HG03060 (cell line): Measurements from ENCODE around the gene DIAPH3.

ENCODE experiments used
- ATAC-seq: cut with Tn5 transposase; IDR thresholded peaks from one replicate; pipeline ENCODE4 v1.9.1; 2021; ENCODE audit warnings: low read depth, moderate number of reproducible peaks; ENCODE audit not compliant: unreplicated experiment

The DIAPH3 gene

DNA sequence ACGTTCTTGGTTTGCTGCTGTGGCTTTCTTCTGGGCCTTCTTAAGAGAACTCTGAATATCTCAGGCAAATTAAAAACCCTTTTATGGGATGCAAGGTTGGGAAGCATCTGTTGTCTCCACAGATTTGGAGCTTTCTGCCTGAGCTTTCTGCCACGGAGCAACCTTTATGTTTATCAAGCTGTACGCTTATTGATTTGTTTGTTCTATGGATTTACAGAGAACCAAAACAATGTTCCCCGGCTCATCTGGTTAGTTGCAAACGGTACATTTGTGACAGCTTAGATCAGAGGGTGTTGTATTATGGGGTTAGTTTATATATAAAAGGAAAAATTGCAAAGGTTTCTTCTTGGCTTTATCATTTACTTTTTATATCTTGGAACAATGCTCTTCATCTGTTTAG is 479.6 kb downstream of the DIAPH3 start:
- ATAC-seq: no peak

DNA sequence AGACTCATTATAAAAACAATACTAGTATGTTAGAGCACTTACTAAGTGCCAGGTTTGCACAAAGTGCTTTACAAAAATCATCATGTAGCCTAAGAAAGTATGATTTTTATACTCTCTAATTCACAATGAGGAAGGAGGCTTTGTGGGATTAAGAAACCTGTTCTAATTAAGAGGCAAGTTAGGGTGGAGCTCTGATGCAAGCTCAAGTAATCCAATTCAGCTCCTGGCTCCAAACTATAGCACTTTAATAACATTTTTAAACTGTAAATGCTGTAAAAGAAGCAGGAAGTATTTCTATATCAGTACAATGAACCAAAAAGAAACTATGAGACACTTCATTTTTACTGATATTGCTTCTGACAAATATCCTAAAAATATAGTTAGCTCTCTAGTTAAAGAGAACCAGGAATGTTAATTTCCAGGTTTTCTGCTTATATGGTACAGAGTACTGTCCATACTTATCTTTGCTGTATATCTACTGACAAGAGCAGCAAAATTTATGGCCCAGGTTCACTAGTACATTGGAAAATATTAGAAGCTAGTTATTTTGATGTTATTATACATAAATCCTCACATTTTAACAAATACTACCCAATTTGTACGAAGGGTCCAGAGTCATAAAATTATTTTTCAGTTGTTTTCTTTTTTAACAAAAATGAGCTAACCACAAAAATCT is 482.0 kb downstream of the DIAPH3 start:
- ATAC-seq: no peak

DNA sequence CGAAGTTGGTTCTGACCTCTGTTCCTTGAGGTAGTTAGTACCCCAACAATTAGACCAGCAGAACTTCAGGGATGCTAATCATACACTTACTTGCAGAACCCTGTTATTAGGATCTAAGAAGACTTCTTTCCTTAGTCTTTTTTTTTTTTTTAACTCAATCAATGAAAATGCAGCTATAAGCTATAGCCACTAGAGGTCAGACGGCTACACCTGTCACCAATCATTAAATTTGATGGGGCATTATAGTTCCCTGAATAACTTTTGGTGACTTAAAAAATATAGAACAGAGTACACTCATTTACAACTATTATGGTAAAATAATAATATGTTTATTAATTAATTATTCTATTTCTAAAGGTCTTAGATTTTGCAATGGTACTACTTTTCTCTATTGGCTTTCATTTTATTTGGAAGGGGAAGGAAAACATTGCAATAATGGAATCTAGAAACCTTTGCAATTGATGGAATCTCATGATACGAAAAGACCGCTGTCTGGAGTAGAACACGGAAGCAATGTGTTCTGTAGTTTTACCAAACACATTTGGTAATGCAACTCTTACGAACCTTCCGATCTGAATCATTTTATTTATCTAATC is 483.2 kb downstream of the DIAPH3 start:
- ATAC-seq: no peak

DNA sequence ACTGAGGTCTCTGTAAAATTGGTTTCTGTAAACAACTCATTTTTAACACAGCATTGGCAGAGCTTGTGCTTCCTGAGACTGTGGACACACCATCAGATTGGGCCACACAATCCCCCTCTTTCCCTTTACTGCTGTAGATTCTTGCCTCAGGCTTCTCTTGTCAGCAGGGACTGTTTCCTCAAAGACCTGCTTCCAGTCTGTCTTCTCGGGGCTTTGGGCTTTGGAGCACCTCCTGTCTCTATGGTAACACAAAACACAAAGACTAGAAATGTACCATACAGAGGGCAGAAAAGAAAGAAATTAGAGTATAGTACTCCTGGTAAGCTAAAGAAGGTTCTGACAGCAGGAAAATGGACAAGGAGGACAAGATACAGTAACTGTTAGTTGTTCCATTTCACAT is 484.5 kb downstream of the DIAPH3 start:
- ATAC-seq: no peak

DNA sequence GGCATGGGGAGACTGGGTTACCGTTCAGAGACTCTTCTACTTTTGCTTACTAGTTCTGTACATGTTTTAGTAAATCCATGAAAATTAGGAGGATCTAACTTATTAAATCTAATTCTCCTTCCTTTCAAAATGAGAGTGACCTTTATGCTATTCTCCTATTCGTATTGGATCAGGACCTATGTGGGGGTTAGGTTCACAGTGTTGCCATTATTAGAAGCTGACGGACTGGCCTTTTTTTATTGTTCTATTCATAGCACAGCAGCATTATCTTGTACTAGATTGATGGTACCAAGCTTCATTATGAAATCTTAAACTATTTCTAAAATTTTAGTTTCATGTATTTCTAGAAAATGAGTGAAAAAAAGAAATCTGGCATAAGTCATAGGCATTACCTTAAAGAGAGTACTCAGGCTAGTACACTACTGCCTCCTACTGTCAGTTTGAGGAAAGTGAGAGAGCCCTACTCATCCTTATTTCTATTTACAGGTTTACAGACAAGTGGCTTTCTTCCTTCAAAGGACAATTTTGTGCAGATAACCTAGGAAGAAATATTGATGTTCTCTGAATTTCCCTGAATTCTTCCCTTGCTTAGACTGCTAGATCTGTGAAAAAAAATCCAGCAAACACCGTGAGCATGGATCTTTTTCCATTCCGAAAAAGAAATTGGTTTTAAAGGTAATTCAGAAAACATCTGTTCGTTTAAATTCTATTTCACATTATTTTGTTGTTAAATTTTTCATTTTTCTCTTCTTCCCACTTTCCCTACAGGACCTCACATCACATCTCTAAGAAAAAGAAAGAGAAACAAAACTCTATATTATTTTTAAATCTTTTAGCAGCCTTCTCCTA is 485.5 kb downstream of the DIAPH3 start:
- no peak for ATAC-seq

DNA sequence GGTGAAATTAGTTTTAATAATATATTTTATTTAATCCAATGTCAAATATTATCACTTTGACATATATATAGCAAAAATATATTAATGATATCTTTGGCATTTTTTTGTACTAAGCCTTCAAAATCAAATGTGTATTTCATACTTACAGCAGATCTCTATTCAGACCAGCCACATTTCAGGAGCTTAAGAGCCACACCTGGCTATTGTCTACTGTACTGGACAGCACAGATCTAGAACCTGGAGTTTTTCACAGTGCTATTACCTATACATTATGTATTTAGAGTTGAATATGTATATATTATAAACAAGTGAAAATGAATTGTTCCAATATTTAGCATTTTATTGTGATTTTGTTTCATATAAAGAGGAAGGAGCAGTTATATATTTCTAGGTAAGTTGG is 486.3 kb downstream of the DIAPH3 start:
- ATAC-seq: no peak

DNA sequence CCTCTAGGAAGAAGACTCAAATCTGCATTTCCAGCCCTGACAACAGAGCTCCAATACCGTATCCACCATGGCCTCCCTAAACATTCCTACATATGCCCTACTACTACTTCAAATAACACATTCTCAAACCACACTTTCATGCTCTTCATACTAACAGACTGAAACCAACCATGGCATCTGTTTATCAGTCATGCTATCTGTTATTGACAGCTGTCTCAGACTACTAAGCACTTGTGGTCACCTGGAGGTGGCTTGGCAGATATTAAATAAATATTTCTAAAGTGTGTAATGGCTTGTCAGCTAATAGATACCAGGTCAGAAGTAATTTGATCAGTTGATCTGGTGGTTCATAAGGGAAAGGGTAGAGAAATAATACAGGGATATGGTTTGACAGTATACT is 489.1 kb downstream of the DIAPH3 start:
- no peak for ATAC-seq

DNA sequence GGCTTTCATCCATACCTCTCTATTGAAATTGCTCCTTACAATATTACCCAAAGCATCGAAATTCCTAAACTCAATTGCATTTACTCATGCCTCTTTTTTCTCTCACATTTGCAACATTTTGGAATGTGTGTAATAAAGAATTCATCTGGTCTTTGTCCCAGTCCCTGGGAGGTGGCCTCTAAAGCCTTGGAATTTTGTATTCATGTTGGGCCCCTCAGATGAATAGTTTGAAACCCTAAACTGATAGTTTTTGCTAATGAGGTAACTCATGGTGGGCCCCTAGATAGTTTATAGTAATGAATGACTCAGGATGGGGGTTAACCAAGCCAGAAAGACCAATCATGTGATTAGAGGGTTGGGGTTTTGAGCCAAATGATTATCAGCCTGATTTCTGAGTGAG is 490.4 kb downstream of the DIAPH3 start:
- ATAC-seq: no peak

DNA sequence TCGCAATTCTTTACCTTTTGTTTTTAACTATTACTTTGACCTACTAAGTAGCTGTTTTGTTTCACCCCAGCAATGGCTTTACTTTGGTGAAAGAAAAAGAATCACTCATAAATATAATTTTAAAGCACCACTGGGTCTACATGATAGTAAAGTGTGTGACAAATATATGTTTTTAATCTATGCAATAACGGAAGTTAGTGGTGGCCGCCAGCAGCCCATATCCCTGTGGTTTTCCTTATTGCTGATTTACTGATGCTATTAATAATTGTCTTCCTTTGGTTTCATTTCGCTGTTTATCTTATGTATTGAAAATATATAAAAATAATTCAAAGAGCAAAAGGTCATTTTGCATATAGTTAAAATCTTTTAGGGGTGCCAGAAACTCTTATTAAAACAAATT is 491.3 kb downstream of the DIAPH3 start:
- ATAC-seq: no peak

DNA sequence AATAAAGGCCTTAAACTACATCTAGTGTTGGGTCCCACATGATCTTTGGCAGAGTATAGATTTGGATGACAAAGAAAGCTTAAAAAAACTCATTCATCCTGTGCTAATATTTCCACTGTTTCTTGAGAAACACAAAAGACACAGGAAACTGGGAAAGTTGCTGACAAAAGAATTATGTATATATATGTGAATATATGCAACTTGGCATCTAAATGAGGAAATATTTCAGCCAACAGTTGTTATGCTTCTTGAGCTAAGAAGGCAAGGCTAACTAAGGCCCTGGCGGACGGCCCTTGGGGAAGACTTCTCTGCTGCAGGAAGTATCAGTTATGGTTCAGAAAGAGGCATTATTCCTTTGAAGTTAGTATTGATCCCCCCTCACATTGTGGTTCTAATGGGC is 491.8 kb downstream of the DIAPH3 start:
- ATAC-seq: no peak

DNA sequence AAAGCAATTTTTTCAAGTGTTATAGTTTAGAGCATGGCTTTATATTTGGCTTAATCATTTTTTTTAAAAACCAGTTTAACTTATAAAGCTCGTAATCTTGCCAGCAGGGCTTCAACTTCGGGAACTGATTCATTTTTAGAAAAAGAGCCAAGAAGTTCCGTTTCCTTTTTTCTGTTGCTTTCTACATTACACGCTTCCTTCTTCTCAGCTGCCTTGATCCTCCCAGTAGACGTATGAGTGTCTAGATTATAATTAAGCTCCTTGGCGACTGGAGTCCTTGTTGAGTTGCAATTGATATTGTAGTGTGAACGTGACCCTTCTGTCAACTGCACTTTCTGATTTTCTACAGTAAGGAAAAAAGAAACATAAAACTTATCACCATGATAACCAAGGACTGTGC is 497.2 kb downstream of the DIAPH3 start:
- ATAC-seq: no peak

DNA sequence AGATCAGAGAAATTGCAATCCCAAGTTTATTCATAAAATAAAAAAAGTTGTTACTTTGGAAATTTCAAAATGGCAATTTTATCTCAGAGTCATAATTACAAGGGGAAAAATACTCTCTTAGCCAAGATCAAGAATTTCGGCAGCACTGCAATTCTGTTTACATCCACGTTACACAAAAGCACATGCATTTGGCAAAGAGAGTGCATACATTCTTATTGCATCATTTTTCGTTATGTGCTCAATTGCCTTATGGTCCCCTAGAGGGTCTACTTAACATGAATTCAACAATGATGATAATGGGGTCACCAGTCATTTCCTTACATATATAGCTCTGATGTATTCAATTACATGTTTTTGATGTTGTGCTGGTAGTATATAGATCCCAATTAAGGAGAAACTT is 498.0 kb downstream of the DIAPH3 start:
- ATAC-seq: no peak

DNA sequence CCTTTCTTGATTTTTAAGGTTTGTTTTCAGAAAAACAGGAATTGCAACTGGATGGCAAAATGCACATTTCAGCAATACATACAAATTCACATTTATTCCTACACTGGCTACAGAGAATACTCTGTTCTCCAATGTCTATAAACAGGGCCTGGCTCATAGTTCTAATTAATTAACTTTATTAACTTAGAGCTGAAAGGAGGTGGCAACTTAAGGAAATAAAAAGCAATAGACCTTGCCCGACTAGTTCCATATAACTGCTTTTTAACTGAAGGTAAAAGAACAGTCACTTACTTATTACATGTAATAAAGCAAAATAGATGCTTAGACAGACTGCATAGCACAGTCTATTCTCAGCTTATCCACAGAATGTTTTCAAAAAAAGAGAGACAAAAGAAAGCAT is 498.5 kb downstream of the DIAPH3 start:
- ATAC-seq: no peak

DNA sequence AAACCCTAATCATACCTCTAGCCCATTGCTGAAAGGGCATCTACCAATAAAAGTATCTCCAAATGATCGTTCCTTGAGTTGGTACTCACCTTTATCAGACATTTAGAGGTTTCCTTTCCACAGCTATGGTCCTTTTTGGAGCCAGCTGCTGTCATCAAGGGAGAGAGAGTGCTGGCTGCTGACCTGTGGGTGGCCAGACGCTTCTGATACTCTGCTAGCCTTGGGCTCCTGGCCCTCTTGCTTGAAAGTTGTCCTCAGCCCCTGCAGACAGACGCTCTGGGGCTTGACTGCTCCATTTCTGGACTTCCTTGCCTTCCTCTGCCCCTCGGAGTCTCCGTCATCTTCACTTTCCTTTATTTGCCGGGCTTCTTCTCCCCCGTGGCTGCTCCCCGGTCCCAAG is 499.1 kb downstream of the DIAPH3 start:
- no peak for ATAC-seq

DNA sequence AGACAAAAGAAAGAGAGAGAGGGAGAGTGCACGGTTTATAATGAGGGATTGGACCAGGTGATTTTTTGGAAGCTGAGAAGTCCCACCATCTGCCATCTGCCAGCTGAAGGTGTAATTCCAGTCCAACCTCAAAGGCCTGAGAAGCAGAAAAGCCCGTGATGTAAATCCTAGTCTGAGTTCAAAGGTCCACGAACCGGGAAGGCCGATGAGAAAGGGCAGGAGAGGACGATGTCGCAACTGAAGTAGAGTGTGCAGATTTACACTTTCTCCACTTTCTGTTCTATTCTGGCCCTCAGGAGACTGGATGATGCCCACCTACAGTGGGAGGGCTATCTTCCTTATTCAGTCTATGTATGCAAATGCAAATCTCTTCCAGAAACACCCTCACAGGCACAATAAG is 500.0 kb downstream of the DIAPH3 start:
- ATAC-seq: no peak

DNA sequence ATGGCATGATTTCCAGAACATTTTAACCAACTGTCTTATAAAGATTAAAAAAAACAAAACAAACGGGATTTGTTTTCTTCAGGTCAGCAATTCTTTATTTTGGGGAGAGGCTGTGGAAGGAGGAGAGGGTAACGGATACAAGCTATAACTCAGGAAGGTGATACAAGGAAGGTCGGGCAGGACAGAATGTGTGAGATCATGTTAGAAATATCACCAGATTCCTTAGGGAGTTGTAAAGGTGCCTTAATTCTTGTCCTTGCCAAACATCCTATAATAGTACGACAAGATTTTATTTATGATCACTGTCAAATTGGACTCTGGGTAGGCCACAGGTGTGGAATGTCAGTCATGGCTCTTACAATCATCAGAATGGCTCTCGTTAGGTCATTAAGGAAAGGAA is 503.1 kb downstream of the DIAPH3 start:
- ATAC-seq: no peak

DNA sequence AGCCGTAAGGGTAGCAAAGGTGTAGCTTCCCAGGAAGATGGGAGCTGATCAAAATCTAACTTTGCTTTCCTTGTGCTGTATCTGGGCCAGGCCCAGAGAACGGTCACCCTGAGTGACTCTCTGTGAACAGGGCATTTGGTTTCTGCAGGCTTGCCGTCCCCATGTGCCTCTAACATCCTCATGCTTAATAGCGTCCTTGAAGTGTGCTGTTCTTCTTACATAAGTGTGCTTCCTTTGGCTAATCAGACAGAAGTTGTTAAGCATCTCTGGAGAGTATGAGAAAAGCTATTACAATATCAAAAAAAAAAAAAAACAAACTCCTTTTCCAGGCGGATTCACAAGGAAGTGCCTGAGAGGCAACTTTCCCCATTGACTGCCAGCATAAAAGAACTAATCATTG is 503.7 kb downstream of the DIAPH3 start:
- ATAC-seq: no peak

DNA sequence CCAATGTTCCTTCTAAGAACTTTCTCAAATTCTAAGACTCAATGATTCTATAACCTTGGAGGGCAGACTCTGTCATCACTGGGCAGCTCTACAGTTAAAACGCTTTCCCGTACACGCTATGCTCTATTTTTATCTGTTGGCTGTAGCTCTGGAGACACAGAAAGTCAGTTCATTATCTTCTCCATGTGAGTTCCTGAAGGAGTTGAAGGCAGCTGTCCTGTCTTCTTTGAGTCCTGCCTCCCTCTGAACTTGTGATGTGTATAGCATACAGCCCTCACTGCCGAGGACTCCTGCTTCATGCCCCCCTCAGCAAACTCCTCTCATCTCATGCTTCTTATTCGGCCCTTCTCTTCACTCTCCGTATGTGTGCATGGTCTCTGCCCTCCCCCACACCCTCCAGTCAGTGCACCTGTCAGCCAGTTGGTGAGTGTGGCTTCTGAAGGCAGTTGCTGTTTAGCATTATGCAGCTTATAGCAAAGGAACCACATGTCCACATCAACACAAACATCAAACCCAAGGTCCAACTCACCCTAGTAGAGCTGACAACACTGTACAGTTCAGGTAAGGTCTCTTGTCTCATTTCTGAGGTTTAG is 504.9 kb downstream of the DIAPH3 start:
- no peak for ATAC-seq

DNA sequence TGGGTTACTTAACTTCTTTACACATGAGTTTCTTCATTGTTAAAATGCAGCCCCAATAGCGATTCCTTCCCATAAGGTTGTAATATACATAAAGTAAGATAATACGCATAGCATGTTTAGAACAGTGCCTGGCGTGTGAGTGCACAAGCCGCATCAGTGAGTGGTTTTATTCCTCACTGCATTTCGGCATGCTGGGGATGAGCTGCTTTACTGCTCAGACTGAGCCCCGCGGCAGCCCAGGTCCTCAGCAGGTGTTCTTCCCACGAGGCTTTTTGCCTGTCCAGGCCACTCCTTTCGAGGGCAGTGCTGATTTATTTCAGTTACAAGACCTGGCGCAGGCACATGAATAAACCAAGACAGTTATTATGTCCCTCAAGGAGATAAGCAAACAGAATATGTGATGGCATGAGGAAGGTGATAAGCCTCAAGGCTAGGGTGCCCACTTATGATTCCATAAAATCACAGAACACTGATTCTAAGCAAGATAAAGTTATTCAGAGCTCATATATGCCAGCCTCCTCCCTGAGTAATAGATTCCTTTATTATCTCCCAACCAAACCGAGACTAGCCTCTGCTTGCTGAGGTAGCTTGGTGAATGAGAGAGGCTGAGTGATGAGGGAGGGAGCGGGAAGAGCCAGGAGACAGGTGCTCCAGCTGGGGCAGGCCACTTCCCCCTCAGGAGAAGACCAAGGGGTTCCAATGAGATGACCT is 505.5 kb downstream of the DIAPH3 start:
- no peak for ATAC-seq

DNA sequence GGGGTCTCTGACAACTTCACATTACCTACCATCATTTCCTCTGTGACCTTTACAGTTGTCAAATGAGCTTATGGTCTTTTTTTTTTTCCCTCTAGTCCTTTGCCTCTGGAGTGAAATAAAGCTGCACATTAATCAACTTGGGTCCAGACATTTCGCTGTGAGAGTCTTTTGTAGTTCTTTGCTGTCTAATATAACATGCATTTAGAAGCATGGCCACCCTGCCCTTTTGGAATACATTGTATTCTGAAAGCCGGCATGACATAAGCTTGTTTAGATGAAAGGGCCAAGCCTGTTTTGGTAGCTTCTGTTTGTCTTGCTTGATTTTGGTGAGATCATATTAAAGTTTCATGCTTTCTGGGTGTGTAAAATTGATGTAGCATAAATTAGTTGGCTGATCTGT is 509.8 kb downstream of the DIAPH3 start:
- ATAC-seq: no peak

DNA sequence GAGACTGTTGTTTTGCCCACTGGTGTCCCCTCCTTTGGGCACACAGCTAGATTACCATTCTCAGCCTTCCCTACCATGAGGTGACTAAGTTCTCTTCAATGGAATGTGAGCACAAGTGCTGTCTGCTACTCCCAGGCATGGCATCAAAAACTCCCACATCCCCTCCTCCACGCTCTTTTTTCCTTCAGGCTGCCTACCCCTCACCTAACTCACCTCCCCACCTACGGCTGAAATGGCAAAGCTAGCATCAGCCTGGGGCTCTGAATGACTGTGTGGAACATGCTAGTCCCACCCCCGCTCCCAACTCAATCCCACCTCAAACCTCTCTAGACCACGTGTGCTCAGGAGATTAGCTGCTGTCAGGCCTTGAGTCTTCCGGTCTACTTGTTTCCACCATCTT is 512.2 kb downstream of the DIAPH3 start:
- ATAC-seq: no peak
